Gastrocnemius medialis (tissue), 4 donors: ENCODE results near the gene CCDC77.

ENCODE experiments used
- POLR2A ChIP-seq, 2 donors: fragments of 450-650 bp; IDR thresholded peaks; one replicate each; pipeline ENCODE4 v1.6.1; 2017; ENCODE audit warnings: antibody characterized with exemption in 2 of 2, mild to moderate bottlenecking in 2 of 2, moderate library complexity in 2 of 2
- TF ChIP-seq, protein P1 (sequence below), 5 experiments: fragments of 450-650 bp in 3 of 5; fragments of 200-600 bp in 2 of 5; sonication (generic) in 2 of 5; IDR thresholded peaks in 4 of 5; conservative IDR thresholded peaks in 1 of 5; 1 replicate in 4 of 5; 2 replicates in 1 of 5; pipeline ENCODE4 v1.5.1; 2016 to 2019; ENCODE audit warnings: antibody characterized with exemption in 5 of 5, mild to moderate bottlenecking in 3 of 5, moderate library complexity in 3 of 5

- TF ChIP-seq, protein P1, sequence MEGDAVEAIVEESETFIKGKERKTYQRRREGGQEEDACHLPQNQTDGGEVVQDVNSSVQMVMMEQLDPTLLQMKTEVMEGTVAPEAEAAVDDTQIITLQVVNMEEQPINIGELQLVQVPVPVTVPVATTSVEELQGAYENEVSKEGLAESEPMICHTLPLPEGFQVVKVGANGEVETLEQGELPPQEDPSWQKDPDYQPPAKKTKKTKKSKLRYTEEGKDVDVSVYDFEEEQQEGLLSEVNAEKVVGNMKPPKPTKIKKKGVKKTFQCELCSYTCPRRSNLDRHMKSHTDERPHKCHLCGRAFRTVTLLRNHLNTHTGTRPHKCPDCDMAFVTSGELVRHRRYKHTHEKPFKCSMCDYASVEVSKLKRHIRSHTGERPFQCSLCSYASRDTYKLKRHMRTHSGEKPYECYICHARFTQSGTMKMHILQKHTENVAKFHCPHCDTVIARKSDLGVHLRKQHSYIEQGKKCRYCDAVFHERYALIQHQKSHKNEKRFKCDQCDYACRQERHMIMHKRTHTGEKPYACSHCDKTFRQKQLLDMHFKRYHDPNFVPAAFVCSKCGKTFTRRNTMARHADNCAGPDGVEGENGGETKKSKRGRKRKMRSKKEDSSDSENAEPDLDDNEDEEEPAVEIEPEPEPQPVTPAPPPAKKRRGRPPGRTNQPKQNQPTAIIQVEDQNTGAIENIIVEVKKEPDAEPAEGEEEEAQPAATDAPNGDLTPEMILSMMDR (IDR thresholded peaks at IDR 0.05 in 4 of 5, conservative IDR thresholded peaks at IDR 0.05 in 1 of 5): no peak
- no peak for TF ChIP-seq POLR2A (IDR thresholded peaks at IDR 0.05)
Measured at GRCh38 chr12:418432-418831, 17.0 kb downstream of the CCDC77 start.
